ENCODE measurements around the gene P3H1. TPM values are rescaled to one million over a fixed set of nuclear protein-coding genes. Genes with fewer than 3 reads are reported as not detected.
A peak's percentile ranks its signal among the peaks of the same experiment; 100 is the strongest.

Gene P3H1
- total and polyA plus RNA-seq, 2 of the 13 experiments (the other 11 are each of a cell fraction or from before 2014, with no cell fraction given) = 64.6 to 120 TPM

DNA sequence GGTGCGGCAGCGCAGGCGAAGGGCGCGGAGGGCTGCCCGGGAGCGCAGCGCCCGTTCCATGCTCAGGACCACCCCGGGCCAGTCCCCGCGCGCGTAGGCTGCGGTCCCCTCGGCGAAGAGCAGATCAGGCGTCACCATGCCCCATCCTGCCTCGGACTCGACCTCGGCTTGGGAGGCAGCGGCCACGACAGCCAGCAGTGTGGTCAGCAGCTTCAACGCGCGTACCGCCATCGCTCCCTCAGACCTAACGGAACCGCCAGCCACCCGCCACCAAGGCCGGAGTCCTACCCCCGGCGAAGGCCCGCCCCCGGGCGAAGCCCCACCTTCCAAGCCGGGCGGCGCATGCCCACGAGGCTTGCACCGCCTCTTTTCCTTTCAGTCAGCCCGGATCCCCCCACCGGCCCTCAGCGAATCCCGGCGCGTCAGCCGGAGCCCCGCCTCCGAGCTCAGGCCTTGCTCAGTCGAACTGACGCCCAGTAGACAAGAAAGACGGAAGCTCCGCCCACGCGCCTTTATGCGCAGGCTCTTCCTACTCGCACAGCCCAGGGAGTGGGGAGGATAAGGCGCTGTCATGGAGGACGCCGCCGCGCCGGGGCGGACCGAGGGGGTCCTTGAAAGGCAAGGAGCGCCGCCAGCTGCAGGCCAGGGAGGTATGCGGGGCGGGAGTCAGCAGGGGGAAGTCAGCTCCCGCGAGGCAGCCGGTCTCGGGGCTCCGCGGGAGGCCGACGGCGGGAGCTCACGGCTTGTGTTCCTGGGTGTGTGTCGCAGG is at the start of gene P3H1, which contains the start of gene C1orf50 (continued):
- TF ChIP-seq, protein P1, sequence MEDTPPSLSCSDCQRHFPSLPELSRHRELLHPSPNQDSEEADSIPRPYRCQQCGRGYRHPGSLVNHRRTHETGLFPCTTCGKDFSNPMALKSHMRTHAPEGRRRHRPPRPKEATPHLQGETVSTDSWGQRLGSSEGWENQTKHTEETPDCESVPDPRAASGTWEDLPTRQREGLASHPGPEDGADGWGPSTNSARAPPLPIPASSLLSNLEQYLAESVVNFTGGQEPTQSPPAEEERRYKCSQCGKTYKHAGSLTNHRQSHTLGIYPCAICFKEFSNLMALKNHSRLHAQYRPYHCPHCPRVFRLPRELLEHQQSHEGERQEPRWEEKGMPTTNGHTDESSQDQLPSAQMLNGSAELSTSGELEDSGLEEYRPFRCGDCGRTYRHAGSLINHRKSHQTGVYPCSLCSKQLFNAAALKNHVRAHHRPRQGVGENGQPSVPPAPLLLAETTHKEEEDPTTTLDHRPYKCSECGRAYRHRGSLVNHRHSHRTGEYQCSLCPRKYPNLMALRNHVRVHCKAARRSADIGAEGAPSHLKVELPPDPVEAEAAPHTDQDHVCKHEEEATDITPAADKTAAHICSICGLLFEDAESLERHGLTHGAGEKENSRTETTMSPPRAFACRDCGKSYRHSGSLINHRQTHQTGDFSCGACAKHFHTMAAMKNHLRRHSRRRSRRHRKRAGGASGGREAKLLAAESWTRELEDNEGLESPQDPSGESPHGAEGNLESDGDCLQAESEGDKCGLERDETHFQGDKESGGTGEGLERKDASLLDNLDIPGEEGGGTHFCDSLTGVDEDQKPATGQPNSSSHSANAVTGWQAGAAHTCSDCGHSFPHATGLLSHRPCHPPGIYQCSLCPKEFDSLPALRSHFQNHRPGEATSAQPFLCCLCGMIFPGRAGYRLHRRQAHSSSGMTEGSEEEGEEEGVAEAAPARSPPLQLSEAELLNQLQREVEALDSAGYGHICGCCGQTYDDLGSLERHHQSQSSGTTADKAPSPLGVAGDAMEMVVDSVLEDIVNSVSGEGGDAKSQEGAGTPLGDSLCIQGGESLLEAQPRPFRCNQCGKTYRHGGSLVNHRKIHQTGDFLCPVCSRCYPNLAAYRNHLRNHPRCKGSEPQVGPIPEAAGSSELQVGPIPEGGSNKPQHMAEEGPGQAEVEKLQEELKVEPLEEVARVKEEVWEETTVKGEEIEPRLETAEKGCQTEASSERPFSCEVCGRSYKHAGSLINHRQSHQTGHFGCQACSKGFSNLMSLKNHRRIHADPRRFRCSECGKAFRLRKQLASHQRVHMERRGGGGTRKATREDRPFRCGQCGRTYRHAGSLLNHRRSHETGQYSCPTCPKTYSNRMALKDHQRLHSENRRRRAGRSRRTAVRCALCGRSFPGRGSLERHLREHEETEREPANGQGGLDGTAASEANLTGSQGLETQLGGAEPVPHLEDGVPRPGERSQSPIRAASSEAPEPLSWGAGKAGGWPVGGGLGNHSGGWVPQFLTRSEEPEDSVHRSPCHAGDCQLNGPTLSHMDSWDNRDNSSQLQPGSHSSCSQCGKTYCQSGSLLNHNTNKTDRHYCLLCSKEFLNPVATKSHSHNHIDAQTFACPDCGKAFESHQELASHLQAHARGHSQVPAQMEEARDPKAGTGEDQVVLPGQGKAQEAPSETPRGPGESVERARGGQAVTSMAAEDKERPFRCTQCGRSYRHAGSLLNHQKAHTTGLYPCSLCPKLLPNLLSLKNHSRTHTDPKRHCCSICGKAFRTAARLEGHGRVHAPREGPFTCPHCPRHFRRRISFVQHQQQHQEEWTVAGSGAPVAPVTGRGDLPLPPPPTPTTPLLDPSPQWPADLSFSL (CRISPR knock-in tag; IDR thresholded peaks at IDR 0.05) = no peak
- no peak; the same call in 1 of the 2 replicates for TF ChIP-seq KMT2B (CRISPR knock-in tag; IDR thresholded peaks at IDR 0.05)
- TF ChIP-seq NR1H2 (CRISPR knock-in tag; IDR thresholded peaks at IDR 0.05; ENCODE audit: borderline replicate concordance, low read depth) = no peak
- no peak for TF ChIP-seq FOXA1 (IDR thresholded peaks at IDR 0.05)
- TF ChIP-seq FOXA1 (CRISPR knock-in tag; IDR thresholded peaks at IDR 0.05) = 0 out of 2 replicates have a peak, but pooled peaks have one; percentile 24
- no peak for TF ChIP-seq ATF4 (CRISPR knock-in tag; IDR thresholded peaks at IDR 0.05)
- no peak for TF ChIP-seq JUNB (CRISPR knock-in tag; IDR thresholded peaks at IDR 0.05; ENCODE audit: borderline replicate concordance)
- TF ChIP-seq HOXA3 (CRISPR knock-in tag; IDR thresholded peaks at IDR 0.05) = peak; percentile 66; the same call in 1 of the 2 replicates
- no peak; the same call in 1 of the 2 replicates for TF ChIP-seq WIZ (CRISPR knock-in tag; IDR thresholded peaks at IDR 0.05)
- TF ChIP-seq GPBP1L1 (CRISPR knock-in tag; IDR thresholded peaks at IDR 0.05) = no peak
- no peak for TF ChIP-seq ZNF225 (CRISPR knock-in tag; IDR thresholded peaks at IDR 0.05)
- TF ChIP-seq ZNF609 (CRISPR knock-in tag; IDR thresholded peaks at IDR 0.05; ENCODE audit: borderline replicate concordance) = peak; percentile 60
- TF ChIP-seq HNRNPUL1 (IDR thresholded peaks at IDR 0.05; ENCODE audit: low read depth, low read length) = no peak
- TF ChIP-seq ZNF367 (CRISPR knock-in tag; IDR thresholded peaks at IDR 0.05; ENCODE audit: borderline replicate concordance) = peak; percentile 81
- TF ChIP-seq ZNF567 (CRISPR knock-in tag; IDR thresholded peaks at IDR 0.05; ENCODE audit: borderline replicate concordance) = no peak
- peak; percentile 86 to 95 for TF ChIP-seq POLR2A (IDR thresholded peaks at IDR 0.05; ENCODE audit: insufficient read depth in 1 of 2, low read depth in 2 of 2, low read length in 2 of 2)

Data from HepG2 (cell line).